Neuronal stem cell (in vitro differentiated cells): ENCODE results near the gene ZRANB1.
A peak's percentile ranks its signal among the peaks of the same experiment; 100 is the strongest.

Experiments used
- DNase-seq: peaks from one replicate; pipeline ENCODE4 v3.0.0-alpha.2; 2013; ENCODE audit warnings: low spot score
- H2AFZ ChIP-seq: one replicate; pipeline ENCODE4 v1.6.1; 2013; ENCODE audit warnings: mild to moderate bottlenecking, low read length, inconsistent platforms
- H2AK5ac ChIP-seq: 2 replicates; pipeline ENCODE4 v1.6.1; 2013; ENCODE audit warnings: low read depth, mild to moderate bottlenecking, inconsistent platforms, low read length, moderate library complexity, mixed read lengths
- H2BK120ac ChIP-seq: 2 replicates; pipeline ENCODE4 v1.6.1; 2013; ENCODE audit warnings: low read depth, mild to moderate bottlenecking, inconsistent platforms, low read length, moderate library complexity, mixed read lengths
- H2BK12ac ChIP-seq: one replicate; pipeline ENCODE4 v1.6.1; 2013; ENCODE audit warnings: low read length, inconsistent platforms
- H2BK15ac ChIP-seq: 2 replicates; pipeline ENCODE4 v1.6.1; 2013; ENCODE audit warnings: mild to moderate bottlenecking, low read length, inconsistent platforms, mixed read lengths
- H2BK5ac ChIP-seq: one replicate; pipeline ENCODE4 v1.6.1; 2013; ENCODE audit warnings: inconsistent platforms, mild to moderate bottlenecking, low read length, moderate library complexity
- H3K14ac ChIP-seq: one replicate; pipeline ENCODE4 v1.6.1; 2013; ENCODE audit warnings: low read length, inconsistent platforms
- H3K18ac ChIP-seq: 2 replicates; pipeline ENCODE4 v1.6.1; 2013; ENCODE audit warnings: low read length, inconsistent platforms
- H3K23ac ChIP-seq: 2 replicates; pipeline ENCODE4 v1.6.1; 2013; ENCODE audit warnings: low read depth, mild to moderate bottlenecking, mixed read lengths, low read length, inconsistent platforms; ENCODE audit not compliant: poor library complexity
- H3K27ac ChIP-seq: replicated peaks from 3 replicates; pipeline ENCODE4 v1.5.1; 2013; ENCODE audit warnings: low read length, inconsistent platforms
- H3K27me3 ChIP-seq, 3 experiments: 2 replicates each; pipeline ENCODE4 v1.6.1; 2013; ENCODE audit warnings: low read length in 3 of 3, mild to moderate bottlenecking in 2 of 3, inconsistent platforms in 1 of 3, low read depth in 1 of 3, mixed read lengths in 1 of 3, moderate library complexity in 1 of 3; ENCODE audit not compliant: control insufficient read depth in 3 of 3, insufficient read depth in 3 of 3
- H3K36me3 ChIP-seq, 2 donors: replicated peaks in 1 of 2; 2 replicates each; pipeline ENCODE4 v1.6.1; 2013; ENCODE audit warnings: low read length in 2 of 2; ENCODE audit not compliant: control insufficient read depth in 2 of 2, insufficient read depth in 2 of 2
- H3K4ac ChIP-seq: 2 replicates; pipeline ENCODE4 v1.6.1; 2013; ENCODE audit warnings: inconsistent platforms, mild to moderate bottlenecking, low read length, moderate library complexity
- H3K4me1 ChIP-seq, 2 donors: 1 replicate in 1 of 2; 2 replicates in 1 of 2; pipeline ENCODE4 v1.6.1; 2013; ENCODE audit warnings: low read length in 2 of 2, low read depth in 1 of 2; ENCODE audit not compliant: control insufficient read depth in 2 of 2, insufficient read depth in 1 of 2
- H3K4me2 ChIP-seq: one replicate; pipeline ENCODE4 v1.6.1; 2013; ENCODE audit warnings: mild to moderate bottlenecking, low read length, inconsistent platforms; ENCODE audit not compliant: insufficient read depth, poor library complexity, severe bottlenecking
- H3K4me3 ChIP-seq, 2 donors: 2 replicates each; pipeline ENCODE4 v1.5.1; 2013; ENCODE audit warnings: low read length in 2 of 2, mild to moderate bottlenecking in 2 of 2, inconsistent platforms in 1 of 2, moderate library complexity in 1 of 2
- H3K79me1 ChIP-seq: one replicate; pipeline ENCODE4 v1.6.1; 2013; ENCODE audit warnings: low read depth, mild to moderate bottlenecking, inconsistent platforms, low read length, moderate library complexity
- H3K9ac ChIP-seq: one replicate; pipeline ENCODE4 v1.6.1; 2013; ENCODE audit warnings: mild to moderate bottlenecking, low read depth, low read length, inconsistent platforms; ENCODE audit not compliant: poor library complexity
- H3K9me3 ChIP-seq, 2 donors: replicated peaks in 1 of 2; 2 replicates each; pipeline versions ENCODE3 to v1.6.1; 2013; ENCODE audit warnings: low read length in 2 of 2, mild to moderate bottlenecking in 2 of 2, inconsistent platforms in 1 of 2, low read depth in 1 of 2, mixed read lengths in 1 of 2, moderate library complexity in 1 of 2; ENCODE audit not compliant: control insufficient read depth in 2 of 2, insufficient read depth in 1 of 2
- H4K8ac ChIP-seq: one replicate; pipeline ENCODE4 v1.6.1; 2013; ENCODE audit warnings: low read depth, mild to moderate bottlenecking, inconsistent platforms, low read length, moderate library complexity
- H4K91ac ChIP-seq: one replicate; pipeline ENCODE4 v1.6.1; 2013; ENCODE audit warnings: low read length, low read depth, mild to moderate bottlenecking, inconsistent platforms; ENCODE audit not compliant: poor library complexity
- WGBS, 2 donors: extraction: QIAGEN DNeasy Blood & Tissue Kit; methylation state at CpG; one replicate each; pipeline ENCODE4 v1.1.7; 2013; ENCODE audit warnings: missing lambda C conversion rate in 2 of 2, mixed read lengths in 1 of 2; ENCODE audit not compliant: insufficient read length in 2 of 2, insufficient replicate concordance in 1 of 2; ENCODE audit errors: extremely low coverage in 2 of 2; 5-methylcytosine and 5-hydroxymethylcytosine counted together

Gene ZRANB1

DNA sequence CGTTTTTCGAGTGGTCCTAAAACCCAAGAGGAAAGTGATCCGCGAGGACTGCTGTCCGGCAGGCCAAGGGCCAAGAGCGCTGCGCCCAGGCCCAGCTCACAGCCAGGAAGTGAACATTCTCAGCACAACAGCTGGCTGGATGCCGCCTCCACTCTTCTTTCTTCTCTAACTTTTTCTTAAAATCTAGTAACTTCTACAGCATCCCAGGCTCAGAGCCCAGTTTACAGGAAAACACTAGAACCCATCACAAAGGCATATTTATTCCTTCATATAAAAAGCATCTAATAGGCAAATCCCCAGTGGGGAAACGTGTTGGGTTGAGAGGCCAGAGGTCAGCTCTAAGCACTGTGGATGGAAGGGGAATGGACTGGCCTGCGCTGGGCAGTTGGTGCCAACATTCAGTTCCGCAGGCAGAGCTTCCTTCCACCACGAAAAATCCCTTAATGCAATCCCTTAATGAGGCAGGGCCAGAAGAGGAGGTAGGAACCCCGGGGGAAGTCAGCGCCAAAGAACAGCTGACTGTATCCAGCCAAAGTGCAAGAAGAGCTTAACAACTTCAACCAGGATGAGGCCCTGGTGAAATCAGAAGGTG lies 74.8 kb downstream of the ZRANB1 start:
- no peak overlapping the region for H2BK120ac ChIP-seq
- no peak for DNase-seq
- H3K4me1 ChIP-seq = peaks cover 0 to 4% of the 10 kb centered on the region in 2 donors

DNA sequence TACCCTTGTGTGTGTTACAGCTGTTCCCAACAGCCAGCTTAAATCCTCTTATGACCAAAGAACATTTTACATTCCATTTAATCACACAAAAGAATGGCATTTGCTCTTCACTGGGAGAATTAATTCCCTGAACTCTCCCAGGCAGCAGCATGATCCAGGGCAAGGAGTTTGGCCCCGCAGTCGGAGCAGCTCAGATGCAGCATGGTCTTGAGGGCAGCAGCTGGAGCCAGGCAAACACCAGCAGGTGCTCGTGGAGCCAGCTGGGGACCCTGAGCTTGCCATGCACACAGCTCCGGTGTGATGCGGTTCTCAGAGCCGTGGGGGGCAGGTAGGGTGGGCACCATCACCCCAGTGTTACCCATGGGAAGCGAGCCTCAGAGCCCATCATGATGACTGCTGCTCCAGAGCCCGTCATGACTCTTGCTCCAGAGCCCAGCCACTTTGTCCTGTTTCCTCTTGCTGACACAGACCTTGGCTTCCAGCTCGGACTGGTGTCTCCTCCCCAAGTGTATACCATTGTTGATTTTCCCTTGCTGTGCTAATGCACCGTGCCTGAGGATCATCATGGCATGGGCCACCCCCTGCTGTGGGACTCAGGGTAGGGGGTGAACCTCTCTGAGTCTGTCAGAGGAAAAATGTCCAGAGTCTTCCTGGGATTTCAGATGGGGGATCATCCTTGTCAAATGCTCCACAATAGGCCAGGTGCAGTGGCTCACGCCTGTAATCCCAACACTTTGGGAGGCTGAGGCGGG lies 75.8 kb downstream of the ZRANB1 start:
- no peaks in the 10 kb centered on the region for H3K27me3 ChIP-seq
- H3K9ac ChIP-seq = no peak overlapping the region
- no peak overlapping the region for H2BK15ac ChIP-seq
- H3K4me2 ChIP-seq = no peak overlapping the region
- no peak overlapping the region for H4K91ac ChIP-seq
- no CpG with 5 or more reads among the region's 12 CpGs for WGBS, 2 donors
- no peak for DNase-seq
- H2BK120ac ChIP-seq = no peak overlapping the region
- no peak overlapping the region for H2AK5ac ChIP-seq
- no peak overlapping the region for H4K8ac ChIP-seq
- H2BK5ac ChIP-seq = no peak overlapping the region
- peaks cover 17 to 70% of the 10 kb centered on the region in 2 donors for H3K36me3 ChIP-seq
- no peak overlapping the region for H3K4ac ChIP-seq
- peak overlapping the region; percentile 29 for H3K23ac ChIP-seq
- H2AFZ ChIP-seq = no peak overlapping the region
- H3K27ac ChIP-seq = no peak overlapping the region
- H3K4me3 ChIP-seq = no peak overlapping the region
- H3K4me1 ChIP-seq = peaks cover 0 to 4% of the 10 kb centered on the region in 2 donors
- H3K9me3 ChIP-seq = peaks cover 19 to 27% of the 10 kb centered on the region in 2 donors
- no peak overlapping the region for H2BK12ac ChIP-seq
- peak overlapping the region; percentile 63 for H3K14ac ChIP-seq
- peak overlapping the region; percentile 77 for H3K18ac ChIP-seq
- H3K79me1 ChIP-seq = peaks cover 38% of the 10 kb centered on the region

More for the DNA sequence above, 74.8 kb downstream of the ZRANB1 start:
- no peak overlapping the region for H3K27ac ChIP-seq
- peaks cover 19 to 27% of the 10 kb centered on the region in 2 donors for H3K9me3 ChIP-seq
- H2BK15ac ChIP-seq = no peak overlapping the region
- H3K4me3 ChIP-seq = no peak overlapping the region
- H2AK5ac ChIP-seq = no peak overlapping the region
- no peak overlapping the region for H2BK5ac ChIP-seq
- no peak overlapping the region for H4K8ac ChIP-seq
- H3K9ac ChIP-seq = no peak overlapping the region
- no peak overlapping the region for H3K4ac ChIP-seq
- no peaks in the 10 kb centered on the region for H3K27me3 ChIP-seq
- H3K79me1 ChIP-seq = peaks cover 32% of the 10 kb centered on the region
- H2BK12ac ChIP-seq = no peak overlapping the region
- H4K91ac ChIP-seq = no peak overlapping the region
- H2AFZ ChIP-seq = no peak overlapping the region
- H3K14ac ChIP-seq = no peak overlapping the region
- WGBS, 2 donors = no CpG with 5 or more reads among the region's 14 CpGs
- no peak overlapping the region for H3K23ac ChIP-seq
- H3K36me3 ChIP-seq = peaks cover 16 to 72% of the 10 kb centered on the region in 2 donors
- H3K4me2 ChIP-seq = no peak overlapping the region
- H3K18ac ChIP-seq = no peak overlapping the region

DNA sequence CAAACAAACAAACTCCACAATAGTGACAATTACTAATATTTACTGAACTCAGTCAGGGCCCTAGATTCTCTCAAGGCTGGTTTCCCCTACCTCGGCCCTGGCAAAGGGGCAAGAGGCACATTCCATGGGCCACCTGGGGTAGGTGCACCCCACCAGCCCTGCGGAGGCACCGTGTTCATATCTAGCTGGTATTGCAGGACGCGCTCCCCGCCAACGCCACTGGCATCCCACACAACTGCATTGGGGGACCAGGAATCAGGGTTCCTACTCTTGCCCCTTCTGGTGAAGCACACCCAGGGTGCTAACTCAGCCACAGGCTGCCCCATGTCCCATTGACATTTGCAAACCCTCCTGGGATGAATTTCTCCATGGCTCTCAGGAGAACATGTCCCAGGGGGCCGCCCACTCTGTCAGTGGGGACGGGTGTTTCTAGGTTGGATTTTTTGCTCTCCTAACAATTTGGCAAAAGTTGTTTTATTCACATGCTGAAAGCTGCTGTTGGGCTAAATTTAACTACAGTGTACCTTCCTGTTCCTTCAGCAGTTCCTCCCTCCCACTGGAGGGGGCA lies 76.7 kb downstream of the ZRANB1 start:
- H3K9me3 ChIP-seq = peaks cover 19 to 27% of the 10 kb centered on the region in 2 donors
- peaks cover 40% of the 10 kb centered on the region for H3K79me1 ChIP-seq
- no peak overlapping the region for H2BK5ac ChIP-seq
- H2BK120ac ChIP-seq = no peak overlapping the region
- peak overlapping the region; percentile 58 for H3K18ac ChIP-seq
- H2AFZ ChIP-seq = no peak overlapping the region
- H2BK15ac ChIP-seq = no peak overlapping the region
- no peak overlapping the region for H3K23ac ChIP-seq
- H2AK5ac ChIP-seq = no peak overlapping the region
- H3K27me3 ChIP-seq = no peaks in the 10 kb centered on the region
- no peak overlapping the region for H3K4me2 ChIP-seq
- no peak for DNase-seq
- H2BK12ac ChIP-seq = no peak overlapping the region
- H4K91ac ChIP-seq = no peak overlapping the region
- H3K4ac ChIP-seq = peak overlapping the region; percentile 10
- no peak overlapping the region for H3K14ac ChIP-seq
- H3K4me3 ChIP-seq = no peak overlapping the region
- H3K9ac ChIP-seq = no peak overlapping the region
- H3K36me3 ChIP-seq = peaks cover 19 to 70% of the 10 kb centered on the region in 2 donors
- no peak overlapping the region for H4K8ac ChIP-seq
- no peak overlapping the region for H3K27ac ChIP-seq
- no CpG with 5 or more reads among the region's 9 CpGs for WGBS, 2 donors
- H3K4me1 ChIP-seq = peaks cover 0 to 4% of the 10 kb centered on the region in 2 donors

DNA sequence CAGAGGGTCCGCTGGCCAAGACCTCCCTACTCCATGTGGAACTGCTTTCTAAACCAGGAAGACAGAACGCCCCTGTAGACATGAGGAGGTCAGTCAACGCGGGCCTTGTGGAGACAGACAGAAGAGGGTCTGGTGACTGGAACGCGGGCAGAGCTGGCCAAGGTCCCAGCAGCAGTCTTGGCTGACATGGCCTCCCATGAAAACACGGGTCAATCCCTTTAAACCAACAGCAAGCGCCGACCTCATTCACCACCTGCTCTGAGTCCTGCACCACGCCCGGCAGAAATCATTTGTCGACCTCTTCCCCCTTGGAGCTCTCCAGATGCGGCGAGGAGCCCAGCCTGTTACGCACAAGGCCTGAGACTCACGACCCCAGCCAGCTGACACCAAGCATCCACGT lies 78.5 kb downstream of the ZRANB1 start:
- Histone ChIP-seq H3K4me3 (no peak overlapping the region), H3K27ac (no peak overlapping the region), H2AK5ac (no peak overlapping the region), H3K14ac (no peak overlapping the region), H3K9me3 (peaks cover 19 to 27% of the 10 kb centered on the region in 2 donors), H3K4ac (no peak overlapping the region), H3K23ac (no peak overlapping the region), H3K79me1 (peaks cover 42% of the 10 kb centered on the region), H2BK12ac (no peak overlapping the region), H4K8ac (no peak overlapping the region), H3K36me3 (peaks cover 21 to 66% of the 10 kb centered on the region in 2 donors), H2AFZ (no peak overlapping the region), H3K27me3 (no peaks in the 10 kb centered on the region), H2BK15ac (no peak overlapping the region), H3K18ac (no peak overlapping the region), H4K91ac (no peak overlapping the region), H3K4me2 (no peak overlapping the region), H3K4me1 (peaks cover 0 to 4% of the 10 kb centered on the region in 2 donors), H3K9ac (no peak overlapping the region), H2BK120ac (no peak overlapping the region), H2BK5ac (no peak overlapping the region)
- no peak for DNase-seq
- no CpG with 5 or more reads among the region's 17 CpGs for WGBS, 2 donors
